HG03196 (cell line): ENCODE measurements around the gene LNP1.

Experiments
- ATAC-seq: cut with Tn5 transposase; IDR thresholded peaks from one replicate; pipeline ENCODE4 v1.9.1; 2021; ENCODE audit not compliant: unreplicated experiment

LNP1 gene

DNA sequence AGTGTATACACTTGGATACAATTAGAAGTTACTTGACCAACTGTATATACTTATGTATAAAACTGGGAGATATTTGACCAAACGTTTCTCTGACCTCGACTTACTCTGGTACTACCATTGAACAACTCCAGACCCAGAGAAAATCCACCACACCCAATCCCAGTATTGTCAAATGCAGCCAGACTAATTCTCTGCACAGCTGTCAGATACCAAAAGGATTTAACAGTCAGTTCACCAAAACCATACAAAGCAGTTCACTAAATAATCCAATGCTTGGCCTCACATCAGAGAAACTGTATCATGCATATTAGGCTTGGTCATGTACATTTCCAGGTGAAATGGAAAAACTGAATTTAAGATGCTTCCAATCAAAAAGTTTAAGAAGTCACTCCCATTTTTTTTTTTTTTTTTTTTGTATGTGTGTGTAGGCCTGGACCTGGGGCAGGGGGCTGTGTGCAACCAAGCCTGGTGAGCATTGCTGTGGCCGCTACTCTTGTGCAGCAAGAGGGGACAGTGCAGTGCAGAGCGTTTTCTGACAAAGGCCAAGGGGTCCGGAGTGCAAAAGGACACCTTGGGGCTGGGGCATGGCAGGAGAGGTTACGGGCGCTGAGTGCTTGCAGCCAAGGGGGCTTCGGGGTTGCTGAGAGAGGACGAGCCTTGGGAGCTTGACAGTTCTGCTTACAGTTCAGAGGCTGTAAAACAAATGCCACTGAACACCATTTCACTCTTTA, 1.8 kb upstream of the LNP1 start:
- ATAC-seq = no peak

- ATAC-seq = peak; percentile 25
Observed at GRCh38 chr3:100400419-100400779, 940 bp upstream of the LNP1 start.

GRCh38 chr3:100401674-100402041, 319 bp downstream of the LNP1 start:
- peak; percentile 9 for ATAC-seq

DNA sequence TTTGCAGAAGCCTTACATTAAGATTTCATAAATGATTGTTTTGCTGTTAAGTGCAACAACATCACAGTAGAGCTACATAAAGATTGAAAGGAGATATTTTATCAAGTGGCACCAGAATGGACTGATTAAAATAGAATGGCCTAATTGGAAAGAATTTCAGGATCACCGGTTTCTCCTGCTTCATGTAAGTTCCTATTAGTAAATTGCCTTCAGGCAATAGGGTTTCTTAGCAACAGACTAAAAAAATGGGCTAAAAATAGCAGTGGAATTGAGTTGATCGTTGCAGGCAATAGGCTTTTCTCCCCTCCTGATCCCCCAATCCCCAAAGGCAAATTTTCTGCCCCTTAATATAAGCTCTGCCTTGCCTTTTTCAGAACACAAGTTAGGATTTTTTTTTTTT, 917 bp downstream of the LNP1 start:
- no peak for ATAC-seq

- ATAC-seq = no peak
Observed at GRCh38 chr3:100402891-100403290, 1.6 kb downstream of the LNP1 start.

DNA sequence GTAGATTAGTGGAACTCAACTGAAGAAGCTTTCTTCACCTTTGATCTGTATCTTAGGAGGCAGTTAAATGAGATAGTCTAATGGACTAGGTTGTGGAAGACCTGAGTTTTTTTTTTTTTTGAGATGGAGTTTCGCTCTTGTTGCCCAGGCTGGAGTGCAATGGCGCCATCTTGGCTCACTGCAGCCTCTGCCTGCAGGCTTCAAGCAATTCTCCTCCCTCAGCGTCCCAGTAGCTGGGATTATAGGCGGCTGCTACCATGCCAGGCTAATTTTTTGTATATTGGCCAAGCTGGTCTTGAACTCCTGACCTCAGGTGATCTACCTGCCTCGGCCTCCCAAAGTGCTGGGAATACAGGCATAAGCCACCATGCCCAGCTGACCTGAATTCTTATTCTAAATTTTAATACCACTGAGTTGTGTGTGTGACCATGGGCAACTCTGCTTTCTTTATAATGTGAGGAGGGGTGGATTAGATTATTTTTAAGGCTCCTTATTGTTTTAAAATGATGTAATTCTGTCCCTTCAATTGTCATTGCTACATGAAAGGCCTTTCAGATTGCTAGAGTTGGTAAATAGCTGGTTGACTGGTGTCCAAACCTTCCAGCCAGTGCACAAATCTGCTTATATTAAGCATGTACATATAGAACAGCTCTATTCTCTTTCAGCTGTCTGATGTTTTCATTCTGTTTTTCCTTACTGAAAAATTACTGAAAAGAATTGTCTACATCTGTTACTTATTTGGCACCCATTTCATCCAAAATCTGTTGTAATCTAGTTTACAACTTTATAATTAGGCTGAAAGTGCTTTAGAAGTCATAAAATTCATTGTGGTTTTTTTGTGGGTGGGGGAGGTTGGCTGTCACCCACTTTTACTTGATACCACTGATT, 2.3 kb downstream of the LNP1 start:
- no peak for ATAC-seq

- no peak for ATAC-seq
Observed at GRCh38 chr3:100404250-100404548, 2.9 kb downstream of the LNP1 start.

- ATAC-seq = no peak
Observed at GRCh38 chr3:100407164-100407563, 5.8 kb downstream of the LNP1 start.

DNA sequence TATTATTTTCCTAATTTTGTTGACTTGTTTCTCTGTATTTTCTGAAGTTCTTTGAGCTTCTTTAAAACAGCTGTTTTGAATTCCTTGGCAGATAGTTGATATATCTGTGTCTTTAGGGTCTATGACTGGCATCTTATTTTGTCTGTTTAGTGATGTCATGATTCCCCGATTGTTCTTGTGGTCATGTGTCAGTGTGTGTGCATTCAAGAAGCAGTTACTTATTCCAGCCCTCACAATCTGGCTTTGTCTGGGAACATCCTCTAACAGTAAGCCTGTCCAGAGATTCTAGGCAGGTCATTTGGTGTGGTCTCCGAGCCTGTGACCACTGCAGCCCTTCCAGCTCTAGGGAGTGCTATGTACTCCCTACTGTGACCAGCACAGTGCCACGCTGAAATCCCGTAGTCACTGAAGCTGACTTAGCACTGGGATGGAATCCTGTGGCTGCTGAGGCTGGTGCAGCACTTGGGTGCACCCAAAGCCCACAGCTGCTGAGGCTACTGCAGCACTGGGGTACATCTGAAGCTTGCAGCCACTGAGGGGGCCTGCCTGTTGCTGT, 6.7 kb downstream of the LNP1 start:
- no peak for ATAC-seq

DNA sequence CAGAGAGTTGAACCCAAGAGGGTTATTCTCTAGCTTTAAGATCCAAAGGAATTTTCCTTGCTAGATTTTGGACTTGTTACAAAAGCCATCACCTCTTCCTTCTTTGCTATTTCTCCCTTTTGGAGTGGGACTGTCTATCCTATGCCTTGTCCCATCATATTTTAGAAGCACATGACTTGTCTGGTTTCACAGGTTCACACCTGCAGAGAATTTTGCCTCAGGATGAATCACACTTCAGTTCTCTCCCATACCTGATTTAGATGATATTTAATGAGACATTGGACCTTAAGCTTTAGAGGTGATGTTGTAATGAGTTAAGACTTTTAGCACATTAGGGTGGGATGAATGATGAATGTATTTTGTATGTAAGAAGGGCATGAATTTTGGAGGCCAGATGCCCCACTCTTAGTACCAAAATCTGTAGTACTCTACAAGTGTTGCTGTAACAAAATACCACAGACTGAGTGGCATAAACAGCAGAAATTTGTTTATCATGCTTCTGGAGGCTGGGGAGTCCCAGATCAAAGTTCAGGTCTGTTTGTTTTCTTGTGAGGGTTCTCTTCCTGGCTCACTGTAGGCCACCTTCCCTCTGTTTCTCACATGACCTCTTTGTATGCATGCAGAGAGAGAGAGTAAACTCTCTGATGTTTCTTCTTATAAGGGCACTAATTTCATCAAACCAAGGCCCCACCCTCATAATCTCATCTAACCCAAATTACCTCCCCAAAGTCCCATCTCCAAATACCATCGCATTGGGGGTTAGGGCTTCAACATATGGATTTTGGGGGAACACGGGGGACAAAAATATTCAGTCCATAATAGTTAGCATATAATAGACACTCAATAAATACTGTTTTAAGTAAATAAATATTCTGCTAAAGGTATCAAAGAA, 10.0 kb downstream of the LNP1 start:
- ATAC-seq = no peak

DNA sequence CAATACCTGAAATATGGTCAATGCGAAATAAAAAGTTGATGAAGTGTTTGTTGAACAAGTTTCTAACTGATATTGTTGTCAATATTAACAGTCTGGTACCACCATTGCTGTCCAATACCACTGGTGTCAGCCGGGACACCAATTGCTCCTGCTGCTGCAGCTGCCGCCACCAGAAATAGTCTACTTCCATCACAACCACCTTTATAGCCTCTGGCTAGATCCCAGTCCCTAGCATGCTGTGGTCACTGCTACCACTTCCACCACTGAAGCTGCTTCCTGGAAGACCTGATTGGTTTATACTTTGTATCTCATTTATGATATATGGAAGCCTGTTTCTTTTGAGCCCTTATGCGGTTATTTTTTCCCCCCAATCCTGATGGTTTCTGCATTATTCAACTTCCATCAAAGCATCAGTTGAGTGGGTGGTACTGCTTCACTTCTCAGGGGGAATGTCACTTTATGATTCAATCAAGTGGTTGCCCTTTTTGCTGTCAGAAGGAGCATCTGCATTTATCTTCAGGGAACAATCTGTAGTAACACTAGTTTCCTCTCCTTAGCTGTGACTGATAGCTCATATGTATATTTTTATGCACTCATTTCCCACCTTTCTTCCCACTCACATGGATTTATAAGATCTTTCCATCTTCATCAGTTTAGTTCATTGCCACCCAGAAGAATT, 11.7 kb downstream of the LNP1 start:
- ATAC-seq = no peak

DNA sequence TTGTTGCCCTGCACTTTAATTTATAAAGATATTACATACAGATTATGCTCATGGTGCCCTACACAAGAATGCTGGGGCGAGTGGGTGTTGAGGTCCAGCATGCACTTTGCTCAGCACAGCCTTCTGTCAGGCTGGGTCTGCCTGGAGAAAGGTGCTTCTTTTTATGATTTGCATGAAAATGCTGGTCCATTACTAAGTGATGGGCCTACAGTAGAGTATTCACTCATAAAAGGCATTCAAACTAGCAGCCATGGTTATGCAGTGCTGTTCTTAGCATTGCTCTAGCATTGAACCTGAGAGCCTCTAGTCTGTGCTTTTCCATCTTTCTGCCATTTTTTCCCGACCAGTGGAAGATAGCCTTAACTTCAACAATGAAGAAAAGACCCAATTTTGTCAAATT, 12.3 kb downstream of the LNP1 start:
- ATAC-seq = no peak

DNA sequence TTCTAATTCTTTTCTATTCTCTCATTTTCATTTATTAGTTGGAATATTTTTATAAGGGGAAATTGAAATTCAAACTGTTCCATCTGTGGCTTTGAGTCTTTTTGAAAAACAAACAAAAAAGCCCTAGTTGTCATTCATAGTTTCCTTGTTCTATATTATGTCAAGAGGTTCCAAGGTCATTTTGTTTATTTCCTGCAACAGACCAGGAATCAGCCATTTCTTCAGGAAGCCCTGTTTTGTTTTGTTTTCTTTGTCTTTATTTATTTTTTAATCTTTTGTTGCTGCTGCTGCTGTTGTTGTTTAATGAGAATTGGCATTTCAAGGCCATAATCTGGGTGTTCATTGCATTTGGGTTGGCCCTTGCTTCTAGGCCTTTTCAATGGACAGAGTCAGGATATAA, 14.8 kb downstream of the LNP1 start:
- ATAC-seq = no peak

DNA sequence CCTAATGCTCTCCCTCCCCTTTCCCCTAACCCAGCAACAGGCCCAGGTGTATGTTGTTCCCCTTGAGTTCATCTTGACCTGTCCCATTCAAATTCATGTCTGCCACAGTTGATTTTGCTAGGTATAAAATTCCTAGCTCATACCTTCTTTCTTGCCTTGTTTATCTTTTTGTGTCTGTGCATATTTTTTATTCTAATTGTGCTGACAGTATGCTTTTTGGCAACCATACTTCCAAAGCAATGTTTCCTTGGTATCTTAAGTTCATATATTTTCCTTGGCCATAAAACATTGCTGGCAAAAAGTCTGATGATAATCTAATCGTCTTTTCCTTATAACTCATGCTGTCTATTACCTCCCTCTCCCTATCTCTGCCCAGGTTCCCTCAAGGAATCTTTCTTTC, 15.5 kb downstream of the LNP1 start:
- no peak for ATAC-seq

GRCh38 chr3:100419406-100419805, 18.1 kb downstream of the LNP1 start:
- ATAC-seq = no peak

GRCh38 chr3:100420885-100421284, 19.5 kb downstream of the LNP1 start:
- no peak for ATAC-seq

- no peak for ATAC-seq
Observed at GRCh38 chr3:100423611-100424010, 22.3 kb downstream of the LNP1 start.

GRCh38 chr3:100424261-100424660, 22.9 kb downstream of the LNP1 start:
- ATAC-seq = no peak

GRCh38 chr3:100425316-100425715, 24.0 kb downstream of the LNP1 start:
- no peak for ATAC-seq

DNA sequence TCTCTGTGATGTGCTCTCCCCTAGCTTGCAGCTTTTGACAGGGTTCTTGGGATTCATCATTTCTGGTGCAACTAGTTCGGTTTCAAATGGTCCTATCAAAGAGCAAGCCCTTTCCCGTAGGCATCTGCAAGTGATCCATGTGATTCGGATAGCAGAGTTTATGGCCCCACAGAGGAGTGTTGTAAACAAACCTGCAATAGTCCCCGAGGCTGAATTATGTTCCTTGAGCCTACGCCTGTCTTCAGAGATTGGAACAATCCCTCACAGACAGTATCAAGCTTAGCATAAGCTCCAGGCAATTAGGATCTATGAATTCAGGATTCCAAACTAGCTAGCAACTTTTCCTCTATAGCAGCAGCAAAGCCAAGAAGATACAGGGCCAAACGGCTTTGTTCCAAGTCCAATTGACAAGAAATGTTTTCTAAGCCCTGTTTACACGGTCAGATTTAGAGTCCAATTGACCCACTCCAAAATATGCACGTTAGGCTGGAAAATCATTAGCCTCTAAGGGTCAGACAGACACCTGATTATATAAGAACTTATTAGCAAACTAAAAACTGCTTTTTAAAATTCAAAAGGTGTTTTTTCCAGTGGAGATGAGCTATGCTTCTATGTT, 24.8 kb downstream of the LNP1 start:
- no peak for ATAC-seq
